Stomach smooth muscle (tissue), 2 donors: ENCODE measurements around the gene PTHLH.
A peak's percentile ranks its signal among the peaks of the same experiment; 100 is the strongest.

Experiments used
- H3K27ac ChIP-seq: one replicate; pipeline ENCODE4 v1.7.0; 2013; ENCODE audit warnings: mild to moderate bottlenecking, low read length, inconsistent platforms
- H3K27me3 ChIP-seq, 2 donors: one replicate each; pipeline ENCODE4 v1.7.0; 2013; ENCODE audit warnings: low read length in 2 of 2; ENCODE audit not compliant: insufficient read depth in 2 of 2, control insufficient read depth in 1 of 2
- H3K36me3 ChIP-seq, 2 donors: one replicate each; pipeline ENCODE4 v1.7.0; 2013; ENCODE audit warnings: low read length in 2 of 2; ENCODE audit not compliant: control insufficient read depth in 2 of 2, insufficient read depth in 2 of 2
- H3K4me1 ChIP-seq: one replicate; pipeline ENCODE4 v1.7.0; 2013; ENCODE audit warnings: low read length; ENCODE audit not compliant: control insufficient read depth, insufficient read depth
- H3K4me3 ChIP-seq, 2 donors: one replicate each; pipeline ENCODE4 v1.7.0; 2013; ENCODE audit warnings: low read length in 2 of 2
- H3K9ac ChIP-seq, 2 donors: one replicate each; pipeline ENCODE4 v1.7.0; 2013; ENCODE audit warnings: low read length in 2 of 2, mild to moderate bottlenecking in 1 of 2
- H3K9me3 ChIP-seq, 2 donors: one replicate each; pipeline ENCODE4 v1.7.0; 2013; ENCODE audit warnings: low read length in 2 of 2; ENCODE audit not compliant: control insufficient read depth in 2 of 2
- donor health status: healthy.
- donor health status: Pancreatic carcinoma.

Gene PTHLH

GRCh38 chr12:27998170-27998569 is 25.6 kb upstream of the PTHLH start:
- Histone ChIP-seq H3K9ac (no peak overlapping the region), H3K4me1 (no peaks in the 10 kb centered on the region), H3K4me3 (no peak overlapping the region), H3K36me3 (no peaks in the 10 kb centered on the region), H3K27ac (no peak overlapping the region), H3K9me3 (no peaks in the 10 kb centered on the region), H3K27me3 (no peaks in the 10 kb centered on the region)

GRCh38 chr12:27996761-27997160 is 24.2 kb upstream of the PTHLH start:
- H3K36me3 ChIP-seq, result no peaks in the 10 kb centered on the region
- no peaks in the 10 kb centered on the region for H3K9me3 ChIP-seq
- no peak overlapping the region for H3K9ac ChIP-seq
- H3K27me3 ChIP-seq, result no peaks in the 10 kb centered on the region
- no peak overlapping the region for H3K4me3 ChIP-seq
- no peak overlapping the region for H3K27ac ChIP-seq
- no peaks in the 10 kb centered on the region for H3K4me1 ChIP-seq

GRCh38 chr12:27995406-27995805 is 22.9 kb upstream of the PTHLH start:
- Histone ChIP-seq H3K27ac (no peak overlapping the region), H3K36me3 (no peaks in the 10 kb centered on the region), H3K9me3 (no peaks in the 10 kb centered on the region), H3K4me1 (no peaks in the 10 kb centered on the region), H3K27me3 (no peaks in the 10 kb centered on the region), H3K4me3 (no peak overlapping the region), H3K9ac (no peak overlapping the region)

DNA sequence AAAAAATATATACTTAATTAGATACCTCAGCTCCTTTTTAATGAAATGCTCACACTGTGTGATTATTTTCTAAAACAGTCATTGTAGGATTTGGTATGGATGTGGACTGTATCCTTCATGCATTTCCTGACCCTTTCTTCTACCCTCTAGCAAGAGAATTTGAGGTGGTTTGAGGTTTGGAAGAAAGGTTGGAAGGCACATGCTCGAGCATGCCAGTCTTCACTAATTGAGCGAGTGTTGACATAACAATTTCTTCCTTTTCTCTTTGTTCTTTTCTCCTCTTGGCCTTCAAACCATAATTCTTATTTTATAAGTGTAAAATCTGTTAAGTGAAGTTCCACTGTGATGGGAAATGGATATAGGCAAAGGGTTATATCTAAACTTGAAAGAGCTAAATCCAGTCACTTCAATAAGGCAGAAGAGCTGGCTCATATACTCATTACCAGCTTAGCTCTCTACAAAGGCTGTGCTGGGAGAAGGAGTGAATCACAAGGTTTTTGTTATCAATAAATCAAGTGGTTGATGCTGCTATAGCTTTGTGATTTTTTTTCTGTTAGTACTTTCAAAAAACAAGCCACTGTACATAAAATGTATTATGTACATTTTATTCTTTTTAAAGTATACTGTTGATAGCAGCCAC is 16.2 kb upstream of the PTHLH start:
- H3K36me3 ChIP-seq, result no peaks in the 10 kb centered on the region
- H3K9ac ChIP-seq, result no peak overlapping the region
- no peak overlapping the region for H3K4me3 ChIP-seq
- no peaks in the 10 kb centered on the region for H3K4me1 ChIP-seq
- no peak overlapping the region for H3K27ac ChIP-seq
- no peaks in the 10 kb centered on the region for H3K27me3 ChIP-seq
- H3K9me3 ChIP-seq, result no peaks in the 10 kb centered on the region

DNA sequence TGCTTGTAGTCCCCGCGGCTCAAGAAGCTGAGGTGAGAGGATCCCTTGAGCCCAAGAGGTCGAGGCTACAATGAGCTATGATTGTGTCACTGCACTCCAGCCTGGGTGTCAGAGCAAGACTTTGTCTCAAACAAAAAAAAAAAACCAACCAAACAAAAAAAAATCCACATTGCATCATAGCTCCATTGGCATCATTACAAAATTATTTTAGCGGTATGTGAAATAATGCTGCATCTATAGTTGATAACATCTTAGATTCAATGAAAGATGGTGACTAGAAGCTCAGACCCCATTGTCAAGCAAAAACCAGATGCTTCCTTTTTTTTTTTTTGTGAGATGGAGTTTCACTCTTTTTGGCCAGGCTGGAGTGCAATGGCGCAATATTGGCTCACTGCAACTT is 14.8 kb upstream of the PTHLH start:
- H3K4me3 ChIP-seq, result no peak overlapping the region
- H3K27ac ChIP-seq, result no peak overlapping the region
- no peaks in the 10 kb centered on the region for H3K36me3 ChIP-seq
- no peaks in the 10 kb centered on the region for H3K9me3 ChIP-seq
- no peaks in the 10 kb centered on the region for H3K4me1 ChIP-seq
- no peak overlapping the region for H3K9ac ChIP-seq
- H3K27me3 ChIP-seq, result no peaks in the 10 kb centered on the region

GRCh38 chr12:27984275-27984674 is 11.7 kb upstream of the PTHLH start:
- Histone ChIP-seq H3K9ac (no peak overlapping the region), H3K27ac (no peak overlapping the region), H3K4me3 (no peak overlapping the region), H3K36me3 (no peaks in the 10 kb centered on the region), H3K9me3 (no peaks in the 10 kb centered on the region), H3K27me3 (no peaks in the 10 kb centered on the region), H3K4me1 (no peaks in the 10 kb centered on the region)

DNA sequence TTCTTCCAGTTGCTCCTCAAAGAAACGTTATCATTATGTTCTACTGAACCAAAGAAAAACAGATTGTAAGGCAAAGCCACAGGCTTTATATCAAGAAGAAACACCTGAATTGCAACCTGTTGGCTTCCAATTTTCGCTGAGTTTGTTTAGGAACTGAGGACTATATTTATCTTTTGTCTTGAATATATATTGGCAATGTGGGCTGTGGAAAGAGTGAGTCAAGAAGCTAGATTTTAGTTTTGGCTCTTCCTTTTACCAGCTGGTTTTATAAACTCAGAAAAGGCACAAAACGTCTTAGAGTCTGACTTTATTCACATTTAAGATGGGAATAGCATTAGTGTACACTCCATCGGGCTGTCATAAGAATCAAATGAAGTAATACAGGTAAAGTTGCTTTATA is 10.4 kb upstream of the PTHLH start:
- Histone ChIP-seq H3K27me3 (no peaks in the 10 kb centered on the region), H3K36me3 (no peaks in the 10 kb centered on the region), H3K9ac (no peak overlapping the region), H3K4me1 (no peaks in the 10 kb centered on the region), H3K4me3 (no peak overlapping the region), H3K27ac (no peak overlapping the region), H3K9me3 (no peaks in the 10 kb centered on the region)

DNA sequence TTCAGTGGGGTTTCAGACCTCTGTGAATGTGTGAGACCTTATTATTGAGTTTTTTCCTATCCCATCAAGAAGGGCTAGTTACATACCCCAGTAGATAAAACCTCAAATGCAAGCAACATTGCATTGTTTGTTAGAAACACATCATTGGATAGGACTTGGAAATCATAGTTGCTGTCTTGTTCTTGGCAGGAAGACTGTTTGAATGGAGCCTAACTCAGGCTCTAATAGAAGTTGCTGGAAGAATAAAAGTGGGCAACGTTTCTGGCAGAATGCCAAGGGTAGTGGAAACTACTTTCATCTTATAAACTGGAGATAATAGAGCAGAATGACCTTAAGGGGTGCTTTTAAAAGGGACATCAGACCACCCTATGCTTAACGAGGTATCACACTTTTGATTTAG is 9.9 kb upstream of the PTHLH start:
- Histone ChIP-seq H3K36me3 (no peaks in the 10 kb centered on the region), H3K4me1 (no peaks in the 10 kb centered on the region)

GRCh38 chr12:27981874-27982273 is 9.3 kb upstream of the PTHLH start:
- Histone ChIP-seq H3K9ac (no peak overlapping the region), H3K27ac (no peak overlapping the region), H3K36me3 (no peaks in the 10 kb centered on the region), H3K4me3 (no peak overlapping the region), H3K27me3 (no peaks in the 10 kb centered on the region), H3K9me3 (no peaks in the 10 kb centered on the region), H3K4me1 (no peaks in the 10 kb centered on the region)

More for the DNA sequence above, 9.9 kb upstream of the PTHLH start:
- H3K4me3 ChIP-seq, result no peak overlapping the region
- no peak overlapping the region for H3K27ac ChIP-seq
- H3K9me3 ChIP-seq, result no peaks in the 10 kb centered on the region
- no peaks in the 10 kb centered on the region for H3K27me3 ChIP-seq
- no peak overlapping the region for H3K9ac ChIP-seq

GRCh38 chr12:27979145-27979544 is 6.6 kb upstream of the PTHLH start:
- H3K9me3 ChIP-seq, result no peaks in the 10 kb centered on the region
- no peak overlapping the region for H3K27ac ChIP-seq
- H3K4me3 ChIP-seq, result no peak overlapping the region
- no peak overlapping the region for H3K9ac ChIP-seq
- no peaks in the 10 kb centered on the region for H3K36me3 ChIP-seq
- H3K4me1 ChIP-seq, result peaks cover 17% of the 10 kb centered on the region
- H3K27me3 ChIP-seq, result peaks cover 23% of the 10 kb centered on the region in 2 donors

DNA sequence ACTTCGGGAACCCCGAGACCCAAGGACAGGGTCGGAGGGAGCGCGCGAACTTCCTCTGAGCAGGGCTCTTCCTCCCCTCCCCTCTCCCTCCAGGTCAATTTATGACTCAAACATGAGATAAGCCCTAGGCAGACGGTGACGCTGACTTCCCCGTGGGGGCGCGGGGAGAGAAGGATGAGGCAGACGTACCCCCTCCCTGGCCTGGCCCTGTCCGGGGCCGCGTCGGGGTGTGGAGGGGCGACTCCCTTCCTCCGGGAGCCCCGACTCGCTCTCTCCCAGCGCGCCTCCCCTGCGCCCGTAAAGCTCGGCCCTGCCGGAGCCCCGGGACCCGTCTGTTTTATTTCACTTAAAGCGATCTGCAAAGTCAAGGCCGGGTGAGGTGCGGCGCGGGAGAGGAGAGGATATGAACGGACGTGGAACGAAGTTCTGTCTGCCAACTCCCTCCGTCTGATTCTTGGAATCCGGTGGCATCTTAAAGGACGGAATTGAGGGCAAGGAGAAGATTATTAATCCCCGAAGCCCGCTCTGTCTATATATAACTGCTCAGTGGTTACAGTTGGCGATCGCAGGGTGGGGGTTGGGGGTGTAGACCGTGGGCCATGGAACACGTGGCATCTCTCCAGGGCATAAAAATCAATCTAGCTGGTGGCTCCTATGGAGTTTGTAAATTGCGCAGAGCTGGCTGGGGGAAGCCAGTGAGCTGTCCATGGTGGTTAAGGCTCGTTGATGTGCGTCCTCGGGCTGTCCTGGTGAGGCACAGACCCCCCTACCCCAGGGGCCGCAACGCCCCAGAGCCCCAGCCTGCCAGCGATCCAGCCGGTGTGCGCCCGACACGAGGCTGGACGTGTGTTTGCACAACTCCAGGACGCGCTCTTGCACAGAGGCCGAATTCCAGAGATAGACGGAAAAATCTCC is 2.9 kb upstream of the PTHLH start:
- peak overlapping the region; percentile 50 to 60 for H3K4me3 ChIP-seq
- no peak overlapping the region for H3K9ac ChIP-seq
- no peak overlapping the region for H3K27ac ChIP-seq
- H3K4me1 ChIP-seq, result peaks cover 27% of the 10 kb centered on the region
- H3K27me3 ChIP-seq, result peaks cover 36 to 44% of the 10 kb centered on the region in 2 donors
- H3K9me3 ChIP-seq, result no peaks in the 10 kb centered on the region
- no peaks in the 10 kb centered on the region for H3K36me3 ChIP-seq
